Measurements from ENCODE around the gene NIPBL.
"Not testable (repeated sequence)": the region's sequence is repeated elsewhere in the genome, so short reads cannot be mapped to it uniquely, and the experiment has no call there.

NIPBL gene

DNA sequence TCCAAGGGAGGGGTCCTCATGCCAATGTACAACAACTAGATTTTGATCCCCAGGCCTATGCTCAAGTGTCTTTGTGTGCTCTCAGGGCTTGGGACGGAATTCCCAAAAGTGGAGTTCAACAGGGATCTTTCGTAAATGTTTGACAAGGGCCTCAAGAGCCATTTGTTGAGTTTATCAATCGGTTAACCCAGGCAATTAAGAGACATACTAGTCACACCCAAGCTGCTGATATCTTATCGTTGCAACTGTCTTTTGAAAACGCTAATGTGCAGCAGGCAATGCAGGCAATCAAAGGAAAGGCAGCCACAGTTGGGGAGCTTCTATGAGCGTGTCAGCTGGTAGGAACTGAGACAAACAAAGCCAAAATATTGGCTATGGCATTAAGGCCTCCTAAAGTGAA lies 211.4 kb downstream of the NIPBL start:
- no peak for DNase-seq (ENCODE audit: low read depth)

DNA sequence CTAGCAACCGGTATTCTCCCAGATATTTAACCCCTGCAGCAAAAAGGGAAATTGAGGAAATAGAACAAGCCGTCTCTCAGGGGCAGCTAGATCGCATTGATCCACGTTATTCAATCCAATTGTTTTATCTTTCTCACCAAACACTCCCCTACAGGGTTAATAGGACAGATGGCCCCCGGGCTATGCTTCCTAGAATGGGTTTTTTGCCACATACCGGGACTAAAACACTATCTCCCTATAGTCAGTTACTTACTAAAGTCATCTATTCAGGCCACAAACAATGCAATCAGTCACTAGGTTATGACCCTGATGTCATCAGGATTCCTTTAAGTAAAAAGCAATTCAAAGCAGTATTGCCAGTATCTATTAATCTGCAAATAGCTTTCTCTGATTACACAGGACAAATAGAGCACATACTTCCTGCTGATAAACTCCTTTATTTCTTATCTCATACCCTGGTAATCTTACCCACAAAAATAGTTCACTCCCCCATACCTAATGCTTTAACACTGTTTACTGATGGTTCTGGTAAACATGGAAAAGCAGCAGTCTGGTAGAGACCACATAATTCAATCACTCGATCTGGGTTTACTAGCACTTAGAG lies 213.7 kb downstream of the NIPBL start:
- no peak for DNase-seq (ENCODE audit: low read depth)

DNA sequence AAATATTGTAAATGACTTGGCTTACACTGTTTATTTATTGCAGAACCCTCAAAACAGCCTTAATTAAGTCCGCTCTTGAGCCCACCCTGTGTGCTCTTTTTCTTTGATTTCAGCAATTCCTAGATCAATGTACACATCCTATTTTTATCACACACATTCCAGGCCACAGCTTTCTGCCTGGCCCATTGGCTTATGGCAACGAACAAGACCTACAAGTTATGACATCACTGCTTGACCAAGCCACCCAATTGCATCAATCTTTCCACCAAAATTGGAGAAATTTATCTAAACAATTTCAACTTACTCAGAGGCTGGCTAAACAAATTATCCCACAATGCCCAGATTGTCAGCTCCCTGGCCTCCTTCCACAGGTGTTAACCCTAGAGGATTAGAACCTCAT lies 214.2 kb downstream of the NIPBL start:
- no peak for DNase-seq (ENCODE audit: low read depth)

DNA sequence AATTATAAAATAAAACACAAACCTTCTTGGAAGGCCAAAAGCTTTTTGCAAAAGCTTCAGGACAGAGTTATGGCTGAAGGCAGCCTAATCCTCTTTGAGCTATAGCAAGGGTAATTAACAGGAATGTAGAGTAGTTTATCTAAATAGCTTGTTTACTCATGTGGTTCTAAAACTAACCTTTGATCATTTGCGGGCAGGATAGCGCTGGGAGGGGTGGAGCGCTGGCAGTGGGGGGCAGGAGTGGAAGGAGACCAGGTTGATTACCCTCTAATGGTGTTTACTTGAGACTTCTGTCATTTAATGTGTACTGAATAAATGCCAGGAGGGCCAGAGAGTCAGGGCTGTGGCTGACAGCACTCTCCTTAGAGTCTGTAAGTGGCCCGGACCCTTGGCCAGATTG lies 217.2 kb downstream of the NIPBL start:
- DNase-seq (ENCODE audit: low read depth) = not testable (repeated sequence)

DNA sequence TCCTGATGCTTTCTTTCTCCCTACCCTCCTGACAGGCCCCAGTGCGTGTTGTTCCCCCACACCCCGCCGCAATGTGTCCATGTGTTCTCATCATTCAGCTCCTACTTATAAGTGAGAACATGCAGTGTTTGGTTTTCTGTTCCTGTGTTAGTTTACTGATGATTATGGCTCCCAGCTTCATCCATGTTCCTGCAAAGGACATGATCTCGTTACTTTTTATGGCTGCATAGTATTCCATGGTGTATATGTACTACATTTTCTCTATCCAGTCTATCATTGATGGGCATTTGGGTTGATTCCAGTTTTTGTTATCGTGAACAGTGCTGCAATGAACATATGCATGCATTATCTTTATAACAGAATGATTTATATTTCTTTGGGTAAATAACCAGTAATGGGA lies 222.7 kb downstream of the NIPBL start:
- DNase-seq (ENCODE audit: low read depth) = not testable (repeated sequence)

DNA sequence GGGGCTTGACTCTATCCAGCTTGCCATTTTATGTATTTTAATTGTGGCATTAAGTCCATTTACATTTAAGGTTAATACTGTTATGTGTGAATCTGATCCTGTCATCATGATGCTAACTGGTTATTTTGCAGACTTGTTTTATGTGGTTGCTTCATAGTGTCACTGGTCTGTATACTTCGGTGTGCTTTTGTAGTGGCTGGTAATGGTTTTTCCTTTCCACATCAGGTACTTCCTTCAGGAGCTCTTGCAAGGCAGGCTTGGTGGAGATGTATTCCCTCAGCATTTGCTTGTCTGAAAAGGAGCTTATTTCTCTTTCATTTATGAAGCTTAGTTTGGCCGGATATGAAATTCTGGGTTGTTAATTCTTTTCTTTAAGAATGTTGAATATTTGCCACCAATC lies 226.7 kb downstream of the NIPBL start:
- no peak for DNase-seq (ENCODE audit: low read depth)

DNA sequence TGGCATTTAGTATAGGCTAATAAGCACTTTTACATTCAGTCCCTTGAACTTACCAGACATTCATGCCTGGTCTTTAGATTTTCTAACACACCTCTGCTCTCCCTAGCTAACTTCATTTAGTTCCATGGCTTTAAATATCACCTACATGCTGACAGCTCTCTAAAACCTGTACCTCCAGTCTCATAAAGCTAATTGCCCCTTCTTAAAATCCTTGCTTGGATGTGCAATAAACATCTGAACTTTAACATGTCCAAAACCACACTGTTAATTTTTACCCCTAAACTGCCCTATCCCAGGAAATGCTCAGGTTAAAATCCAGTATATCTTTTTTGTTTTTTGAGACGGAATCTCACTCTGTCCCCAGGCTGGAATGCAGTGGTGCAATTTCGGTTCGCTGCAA lies 232.8 kb downstream of the NIPBL start:
- no peak for DNase-seq (ENCODE audit: low read depth)

DNA sequence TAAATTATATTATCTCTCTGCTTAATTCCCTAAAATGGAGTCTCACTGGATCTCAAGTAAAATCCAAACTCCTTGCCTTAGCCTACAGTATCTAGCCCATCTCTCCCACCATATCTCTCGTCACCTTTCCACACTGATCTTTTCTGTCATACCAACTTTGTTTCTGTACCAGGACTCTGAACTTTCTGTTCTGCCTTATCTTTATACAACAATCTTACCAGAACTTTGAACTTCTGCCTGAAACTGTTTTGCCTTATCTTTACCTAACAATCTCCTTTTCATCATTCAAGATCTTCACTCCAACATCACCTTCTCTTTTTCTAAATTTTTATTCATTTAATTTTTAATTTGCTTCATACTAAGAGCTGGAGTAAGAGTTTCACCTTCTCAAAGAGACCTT lies 233.6 kb downstream of the NIPBL start:
- no peak for DNase-seq (ENCODE audit: low read depth)

DNA sequence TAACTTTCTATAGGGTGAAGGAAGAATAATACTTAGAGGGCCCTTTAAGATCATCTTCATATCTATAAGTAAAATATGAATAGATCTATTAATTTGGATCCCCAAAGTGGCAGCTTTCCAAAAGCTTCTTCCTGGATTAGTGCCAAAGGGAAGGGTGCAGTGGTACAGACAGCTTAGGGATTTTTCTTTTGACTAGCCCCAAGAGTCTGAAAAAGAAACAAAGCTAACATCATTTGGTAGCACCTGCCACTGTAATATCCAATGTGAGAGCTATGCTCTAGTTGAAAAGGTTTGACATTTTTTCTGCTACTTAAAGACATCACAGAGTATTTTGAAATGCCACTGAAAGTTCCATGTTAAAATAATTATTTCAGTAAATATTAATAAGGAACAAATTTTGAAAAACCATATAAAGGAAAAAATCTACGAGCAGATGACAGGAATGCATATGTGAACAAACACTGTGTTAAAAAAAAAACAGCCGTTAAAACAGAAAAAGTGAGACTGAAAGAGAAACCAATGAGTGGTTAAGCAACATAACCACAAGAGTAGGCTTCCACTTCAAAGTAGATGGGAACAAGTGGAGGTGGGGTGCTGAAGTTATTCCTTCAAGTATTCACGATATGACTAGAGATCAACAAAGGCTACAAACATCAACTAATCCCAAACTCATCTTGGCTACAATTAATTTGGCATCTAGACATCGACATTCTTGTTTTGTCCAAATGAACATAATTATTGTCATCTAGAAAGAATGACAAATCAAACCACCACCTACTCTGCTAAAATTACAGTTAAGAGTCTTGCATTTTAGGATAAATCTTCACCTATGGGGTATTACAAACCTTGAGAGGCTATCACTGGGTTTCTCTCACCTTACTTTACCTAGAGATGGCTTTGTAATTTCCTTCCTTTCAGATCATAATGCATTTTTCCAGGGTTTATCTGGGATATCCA lies 235.1 kb downstream of the NIPBL start:
- no peak for DNase-seq (ENCODE audit: low read depth)

DNA sequence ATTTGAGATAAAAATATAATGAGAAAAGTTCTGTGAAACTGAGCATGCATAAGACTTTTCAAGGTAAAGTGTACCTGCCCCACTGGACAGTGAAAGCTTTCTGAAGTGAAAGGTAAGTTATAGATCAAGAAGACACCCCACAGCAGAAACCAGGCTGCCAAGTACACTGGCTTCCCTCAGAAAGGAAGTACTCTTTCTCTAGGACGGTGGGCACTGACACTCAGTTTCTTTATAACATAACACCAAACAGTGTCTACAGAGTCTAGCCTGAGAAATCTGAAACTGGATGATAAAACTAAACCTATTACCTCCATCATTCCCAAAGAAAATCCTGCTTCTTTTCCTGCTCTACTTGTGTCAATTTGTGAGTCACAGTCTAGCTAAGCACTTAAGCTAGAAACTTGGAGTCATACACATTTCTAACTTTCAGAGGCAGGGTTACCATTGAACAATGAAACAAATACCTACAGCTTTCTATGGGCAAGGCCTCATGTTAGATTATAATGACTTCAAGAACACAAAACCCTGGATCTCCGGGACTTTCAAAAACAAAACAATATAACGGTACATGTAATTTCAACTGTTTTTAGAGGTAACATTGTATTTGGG lies 235.9 kb downstream of the NIPBL start:
- no peak for DNase-seq (ENCODE audit: low read depth)

Measured in stimulated activated CD8-positive, alpha-beta memory T cell treated with anti-CD3 and anti-CD28 coated beads, Interleukin-15, amount 100 ng/mL, for 24 hours (primary cell).